Uterus (tissue), 4 donors: Measurements from ENCODE around the gene ANKRD11. TPM values are rescaled to one million over a fixed set of nuclear protein-coding genes. Genes with fewer than 3 reads are reported as not detected.
A peak's percentile ranks its signal among the peaks of the same experiment; 100 is the strongest.

ENCODE experiments used
- DNase-seq, 2 donors: peaks; one replicate each; pipeline ENCODE4 v3.0.0-alpha.2; 2019 to 2020
- H3K27ac ChIP-seq, 2 donors: fragments of 200-600 bp; sonication (generic); 1 replicate in 1 of 2; 2 replicates in 1 of 2; pipeline ENCODE4 v1.5.1; 2016 to 2018
- H3K27me3 ChIP-seq, 2 donors: fragments of 200-600 bp; sonication (generic); one replicate each; pipeline ENCODE4 v1.5.1; 2018 to 2019; ENCODE audit warnings: control low read depth in 1 of 2
- H3K36me3 ChIP-seq, 2 donors: fragments of 200-600 bp; sonication (generic); one replicate each; pipeline ENCODE4 v1.5.1; 2019; ENCODE audit warnings: control low read depth in 1 of 2
- H3K4me1 ChIP-seq, 2 donors: fragments of 200-600 bp; sonication (generic); one replicate each; pipeline ENCODE4 v1.5.1; 2018 to 2019; ENCODE audit warnings: control low read depth in 1 of 2
- H3K4me3 ChIP-seq, 2 donors: fragments of 200-600 bp; sonication (generic); 1 replicate in 1 of 2; 2 replicates in 1 of 2; pipeline ENCODE4 v1.5.1; 2018 to 2019; ENCODE audit warnings: mild to moderate bottlenecking in 1 of 2
- H3K9me3 ChIP-seq, 2 donors: fragments of 200-600 bp; sonication (generic); one replicate each; pipeline ENCODE4 v1.5.1; 2019; ENCODE audit warnings: control low read depth in 1 of 2
- POLR2A ChIP-seq, 2 donors: fragments of 450-650 bp; IDR thresholded peaks; one replicate each; pipeline ENCODE4 v1.6.1; 2016; ENCODE audit warnings: antibody characterized with exemption in 2 of 2, mild to moderate bottlenecking in 1 of 2, moderate library complexity in 1 of 2
- intact Hi-C: fragments of 100-400 bp; cut with DNase I; formaldehyde crosslinking; loops from one replicate; pipeline ENCODE4 v1.15.1; 2023; ENCODE audit warnings: low total_unique reads
- total RNA-seq, 4 donors: library from RNA; depleted of rRNA in 3 of 4; stranded (reverse); fragments of >200 nt in 3 of 4; gene quantifications; one replicate each; pipeline versions ENCODE4 v1.1.0 to v1.2.4, GENCODE V29; 2014 to 2023
- TF ChIP-seq, protein P1 (sequence below), 4 experiments: fragments of 200-600 bp in 2 of 4; fragments of 450-650 bp in 2 of 4; sonication (generic) in 2 of 4; IDR thresholded peaks; one replicate each; pipeline ENCODE4 v1.5.1; 2016 to 2019; ENCODE audit warnings: antibody characterized with exemption in 4 of 4, mild to moderate bottlenecking in 2 of 4, moderate library complexity in 1 of 4
- donor health status: DM: yes; HTN: yes; CAD: no.

ANKRD11 gene
- total RNA-seq, 4 donors from 2014 or later, result 20.5 to 182 (median 45.5) TPM

DNA sequence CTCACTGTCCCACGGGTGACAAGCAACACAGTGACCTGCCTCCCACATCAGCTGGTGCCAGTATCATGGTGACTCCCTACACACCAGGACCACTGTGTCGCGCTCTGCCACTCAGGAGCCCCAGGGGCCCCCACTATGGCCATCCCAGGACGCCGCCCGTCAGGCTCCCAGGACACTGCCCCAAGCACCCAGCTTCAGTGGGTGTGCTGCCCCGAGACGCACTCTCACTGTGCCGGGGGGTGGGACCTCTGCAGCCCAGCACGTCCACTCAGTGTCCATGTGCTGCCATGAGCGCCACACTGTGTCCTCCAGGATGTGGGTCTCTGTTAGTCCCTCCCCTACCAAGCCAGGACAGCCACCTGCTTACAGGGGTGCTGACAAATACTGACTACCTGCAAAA lies 152.4 kb downstream of the ANKRD11 start:
- intact Hi-C loops, result no loop called here
- TF ChIP-seq, protein P1, sequence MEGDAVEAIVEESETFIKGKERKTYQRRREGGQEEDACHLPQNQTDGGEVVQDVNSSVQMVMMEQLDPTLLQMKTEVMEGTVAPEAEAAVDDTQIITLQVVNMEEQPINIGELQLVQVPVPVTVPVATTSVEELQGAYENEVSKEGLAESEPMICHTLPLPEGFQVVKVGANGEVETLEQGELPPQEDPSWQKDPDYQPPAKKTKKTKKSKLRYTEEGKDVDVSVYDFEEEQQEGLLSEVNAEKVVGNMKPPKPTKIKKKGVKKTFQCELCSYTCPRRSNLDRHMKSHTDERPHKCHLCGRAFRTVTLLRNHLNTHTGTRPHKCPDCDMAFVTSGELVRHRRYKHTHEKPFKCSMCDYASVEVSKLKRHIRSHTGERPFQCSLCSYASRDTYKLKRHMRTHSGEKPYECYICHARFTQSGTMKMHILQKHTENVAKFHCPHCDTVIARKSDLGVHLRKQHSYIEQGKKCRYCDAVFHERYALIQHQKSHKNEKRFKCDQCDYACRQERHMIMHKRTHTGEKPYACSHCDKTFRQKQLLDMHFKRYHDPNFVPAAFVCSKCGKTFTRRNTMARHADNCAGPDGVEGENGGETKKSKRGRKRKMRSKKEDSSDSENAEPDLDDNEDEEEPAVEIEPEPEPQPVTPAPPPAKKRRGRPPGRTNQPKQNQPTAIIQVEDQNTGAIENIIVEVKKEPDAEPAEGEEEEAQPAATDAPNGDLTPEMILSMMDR (IDR thresholded peaks at IDR 0.05), result no peak
- TF ChIP-seq POLR2A (IDR thresholded peaks at IDR 0.05), result no peak
- H3K27me3 ChIP-seq, result no peaks in the 10 kb centered on the region
- no peaks in the 10 kb centered on the region for H3K9me3 ChIP-seq
- no peak for DNase-seq
- no peak overlapping the region for H3K4me3 ChIP-seq
- no peak overlapping the region for H3K27ac ChIP-seq
- peaks cover 10 to 34% of the 10 kb centered on the region in 2 donors for H3K4me1 ChIP-seq
- no peaks in the 10 kb centered on the region for H3K36me3 ChIP-seq

DNA sequence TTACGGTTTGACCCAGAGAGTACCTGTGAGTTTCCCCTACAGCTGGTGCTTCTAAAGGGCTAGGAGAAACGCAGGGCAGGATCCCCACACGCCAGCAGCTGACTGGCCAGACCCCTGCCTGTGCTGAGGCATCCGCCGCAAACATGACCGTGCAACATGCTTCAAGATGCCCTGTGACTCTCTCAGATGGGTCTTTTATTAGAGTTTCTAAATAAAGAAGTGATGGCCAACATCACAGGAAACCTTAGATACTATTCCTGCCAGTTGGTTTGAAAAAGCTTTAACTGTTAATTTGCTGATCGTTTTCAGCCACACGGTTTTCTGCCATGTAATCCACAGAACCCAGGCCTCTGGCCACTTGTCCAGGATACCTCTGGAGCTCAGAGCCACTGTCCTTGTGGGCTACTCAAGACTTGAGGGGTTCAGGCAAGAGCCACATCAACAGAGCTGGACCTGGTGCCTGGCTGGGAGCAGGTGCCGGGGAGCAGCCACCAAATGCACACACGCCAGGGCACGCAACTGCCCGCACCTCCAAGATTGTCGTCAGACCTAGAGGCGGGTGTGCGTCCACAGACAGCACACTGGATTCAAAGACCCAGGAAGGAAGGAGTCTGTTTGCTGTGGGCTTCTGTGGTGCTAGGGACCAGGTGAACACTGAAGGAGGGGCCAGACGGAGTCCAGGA lies 154.4 kb downstream of the ANKRD11 start:
- no peaks in the 10 kb centered on the region for H3K27me3 ChIP-seq
- intact Hi-C loops, result no loop called here
- DNase-seq, result no peak
- no peaks in the 10 kb centered on the region for H3K9me3 ChIP-seq
- peak overlapping the region in 1 of 2 donors; percentile 43 for H3K27ac ChIP-seq
- peaks cover 10 to 34% of the 10 kb centered on the region in 2 donors for H3K4me1 ChIP-seq
- H3K4me3 ChIP-seq, result no peak overlapping the region
- no peaks in the 10 kb centered on the region for H3K36me3 ChIP-seq
- no peak for TF ChIP-seq POLR2A (IDR thresholded peaks at IDR 0.05)
- TF ChIP-seq, protein P1 (IDR thresholded peaks at IDR 0.05), result no peak

DNA sequence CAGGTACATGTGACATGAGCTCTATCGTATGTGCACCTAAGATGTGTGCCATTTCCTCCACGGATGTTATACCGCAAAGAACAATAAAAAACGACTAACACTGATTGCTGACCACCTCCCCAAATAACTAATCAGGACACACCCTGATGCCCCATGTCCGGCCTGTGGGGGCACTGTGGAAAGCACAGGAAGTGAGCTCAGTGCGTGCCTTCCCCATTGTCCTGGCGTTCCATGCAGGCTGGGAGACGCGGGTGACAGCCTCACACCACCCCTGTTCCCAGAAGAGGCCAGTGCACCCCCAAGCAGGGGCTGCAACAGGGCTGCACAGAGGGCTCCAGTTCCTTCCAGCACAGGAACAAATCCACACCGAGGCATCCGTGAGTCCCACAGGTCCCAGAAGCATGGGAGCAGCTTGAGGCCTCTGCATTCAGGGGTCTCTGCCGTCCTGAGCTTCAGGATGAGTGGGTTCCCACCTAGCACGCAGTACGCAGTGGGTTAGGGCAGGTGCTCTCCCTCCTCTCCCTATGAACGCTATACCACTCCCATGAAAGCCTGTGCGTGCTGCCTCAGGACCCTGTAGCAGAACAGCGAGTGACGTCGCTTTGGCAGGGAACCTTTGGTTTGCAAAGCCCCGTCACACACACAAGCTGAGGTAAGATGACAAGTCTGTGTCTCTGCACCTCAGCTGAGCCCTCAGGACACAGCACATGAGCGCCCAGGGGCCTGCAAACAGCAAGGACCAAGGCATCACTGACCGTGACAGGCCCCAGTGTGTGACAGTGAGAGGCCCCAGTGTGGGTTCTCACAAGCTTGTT lies 155.2 kb downstream of the ANKRD11 start:
- Histone ChIP-seq H3K9me3 (no peaks in the 10 kb centered on the region), H3K27me3 (no peaks in the 10 kb centered on the region), H3K4me3 (no peak overlapping the region), H3K36me3 (no peaks in the 10 kb centered on the region), H3K4me1 (peaks cover 10 to 36% of the 10 kb centered on the region in 2 donors), H3K27ac (peak overlapping the region; percentile 43 to 57)
- no peak for TF ChIP-seq POLR2A (IDR thresholded peaks at IDR 0.05)
- TF ChIP-seq, protein P1 (IDR thresholded peaks at IDR 0.05), result no peak
- no peak for DNase-seq
- intact Hi-C loops, result no loop called here

DNA sequence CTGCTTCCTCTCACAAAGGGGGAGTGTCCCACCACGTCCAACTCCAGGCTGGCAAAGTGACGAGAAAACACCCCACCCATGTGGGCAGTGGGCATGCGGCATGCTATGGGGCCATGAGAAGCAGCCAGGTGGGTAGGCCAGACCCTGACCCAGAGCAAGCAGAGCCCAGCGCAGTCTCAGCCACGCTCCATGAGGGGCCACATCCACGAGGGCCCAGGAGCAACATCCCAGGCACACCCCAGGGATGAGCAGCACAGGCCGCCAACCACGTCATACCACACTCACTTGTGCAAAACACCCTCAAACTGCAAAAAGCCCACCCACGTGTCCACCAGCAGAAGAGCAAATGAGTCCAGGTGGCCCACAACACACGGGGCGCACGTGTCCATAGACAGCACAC lies 155.9 kb downstream of the ANKRD11 start:
- peaks cover 10 to 34% of the 10 kb centered on the region in 2 donors for H3K4me1 ChIP-seq
- intact Hi-C loops, result no loop called here
- H3K27ac ChIP-seq, result peak overlapping the region; percentile 43 to 57
- H3K4me3 ChIP-seq, result no peak overlapping the region
- TF ChIP-seq POLR2A (IDR thresholded peaks at IDR 0.05), result no peak
- TF ChIP-seq, protein P1 (IDR thresholded peaks at IDR 0.05), result no peak
- no peak for DNase-seq
- no peaks in the 10 kb centered on the region for H3K36me3 ChIP-seq
- no peaks in the 10 kb centered on the region for H3K9me3 ChIP-seq
- H3K27me3 ChIP-seq, result no peaks in the 10 kb centered on the region

DNA sequence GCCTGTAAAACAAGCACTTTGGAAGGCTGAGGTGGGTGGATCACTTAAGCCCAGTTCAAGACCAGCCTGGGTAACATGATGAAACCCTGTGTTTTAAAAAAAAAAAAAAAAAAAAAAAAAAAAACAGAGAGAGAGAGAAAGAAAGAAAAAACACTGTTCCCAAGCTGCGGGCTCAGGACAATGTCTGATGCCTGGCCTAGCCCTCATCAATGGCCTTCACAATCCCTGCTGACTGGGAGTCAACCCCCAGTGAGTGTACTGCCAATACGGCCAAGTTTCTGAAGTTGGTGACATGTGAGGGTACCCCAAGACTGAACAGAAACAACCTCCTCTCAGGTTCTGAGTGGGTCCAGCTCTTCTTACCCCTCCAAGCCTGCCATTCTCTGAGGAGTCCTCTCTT lies 156.3 kb downstream of the ANKRD11 start:
- H3K27me3 ChIP-seq, result no peaks in the 10 kb centered on the region
- peak overlapping the region; percentile 43 to 57 for H3K27ac ChIP-seq
- TF ChIP-seq, protein P1 (IDR thresholded peaks at IDR 0.05), result no peak
- TF ChIP-seq POLR2A (IDR thresholded peaks at IDR 0.05), result no peak
- intact Hi-C loops, result no loop called here
- no peak for DNase-seq
- H3K4me3 ChIP-seq, result no peak overlapping the region
- H3K4me1 ChIP-seq, result peaks cover 10 to 34% of the 10 kb centered on the region in 2 donors
- no peaks in the 10 kb centered on the region for H3K9me3 ChIP-seq
- no peaks in the 10 kb centered on the region for H3K36me3 ChIP-seq
